GM18867 (cell line): Measurements from ENCODE around the gene TEX54.
A peak's percentile ranks its signal among the peaks of the same experiment; 100 is the strongest.
"Not testable (repeated sequence)": the region's sequence is repeated elsewhere in the genome, so short reads cannot be mapped to it uniquely, and the experiment has no call there.

Experiments used
- ATAC-seq: cut with Tn5 transposase; IDR thresholded peaks from one replicate; pipeline ENCODE4 v1.9.1; 2021; ENCODE audit warnings: mild to moderate bottlenecking, moderate library complexity; ENCODE audit not compliant: unreplicated experiment

Gene TEX54

DNA sequence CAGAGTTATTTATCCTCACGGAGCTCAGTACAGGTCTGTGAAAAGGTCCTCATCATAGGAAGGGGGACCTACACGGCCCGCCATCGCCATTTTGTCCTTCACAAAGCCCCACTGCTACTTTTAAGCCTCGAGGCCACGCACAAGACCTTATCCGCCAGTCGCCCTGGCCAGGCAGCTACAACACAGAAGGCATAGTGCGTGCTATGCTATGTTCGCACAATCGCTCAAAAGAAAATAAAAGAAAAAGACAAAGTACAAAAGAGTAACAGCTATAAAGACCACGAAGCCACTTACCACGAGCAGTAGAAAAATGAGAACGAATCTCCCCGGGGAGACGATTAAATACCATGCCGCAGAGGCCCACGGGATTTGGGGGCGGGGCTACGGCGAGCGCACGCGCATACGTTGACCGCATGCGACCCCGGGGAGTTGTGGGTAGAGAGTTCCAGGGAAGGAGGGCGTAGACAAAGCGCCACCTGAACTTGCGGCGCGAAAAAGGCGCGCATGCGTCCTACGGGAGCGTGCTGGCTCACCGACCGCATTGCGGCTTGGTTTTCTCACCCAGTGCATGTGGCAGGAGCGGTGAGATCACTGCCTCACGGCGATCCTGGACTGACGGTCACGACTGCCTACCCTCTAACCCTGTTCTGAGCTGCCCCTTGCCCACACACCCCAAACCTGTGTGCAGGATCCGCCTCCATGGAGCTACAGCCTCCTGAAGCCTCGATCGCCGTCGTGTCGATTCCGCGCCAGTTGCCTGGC is 23.1 kb upstream of the TEX54 start:
- ATAC-seq: peak; percentile 89

DNA sequence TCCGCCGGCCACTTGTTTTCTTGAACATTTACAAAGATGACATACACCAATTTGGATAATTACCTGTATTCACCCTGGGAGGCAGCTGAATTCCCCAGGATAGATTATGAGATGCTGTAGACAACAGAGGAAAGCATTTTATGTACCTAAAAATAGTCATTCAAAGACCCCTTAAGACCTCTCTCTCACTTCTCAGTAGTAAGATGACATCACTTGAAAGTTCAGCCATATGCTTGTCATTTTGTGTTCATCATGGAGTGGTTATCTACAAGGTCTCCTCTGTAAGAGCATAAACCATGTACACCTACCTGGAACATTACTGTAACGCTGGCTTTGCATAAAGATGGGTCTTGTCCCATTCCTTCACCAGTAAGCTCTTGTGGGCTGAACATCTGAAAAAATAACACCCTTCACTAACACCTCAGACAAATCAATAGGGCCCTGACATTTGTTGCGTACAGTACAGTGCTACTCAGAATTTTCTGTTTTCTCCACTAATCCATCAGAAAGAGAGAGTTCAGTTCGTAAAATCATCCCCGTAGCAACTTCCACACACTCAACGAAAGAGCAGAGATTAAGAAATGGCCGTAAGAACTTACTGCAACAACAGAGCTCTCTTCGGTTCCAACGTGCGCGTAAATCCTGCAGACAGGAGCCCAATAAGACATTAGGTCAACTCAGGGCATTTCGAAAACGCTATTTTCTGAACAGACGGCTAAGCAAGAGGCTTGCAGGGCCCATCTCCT is 22.4 kb upstream of the TEX54 start:
- ATAC-seq: no peak

DNA sequence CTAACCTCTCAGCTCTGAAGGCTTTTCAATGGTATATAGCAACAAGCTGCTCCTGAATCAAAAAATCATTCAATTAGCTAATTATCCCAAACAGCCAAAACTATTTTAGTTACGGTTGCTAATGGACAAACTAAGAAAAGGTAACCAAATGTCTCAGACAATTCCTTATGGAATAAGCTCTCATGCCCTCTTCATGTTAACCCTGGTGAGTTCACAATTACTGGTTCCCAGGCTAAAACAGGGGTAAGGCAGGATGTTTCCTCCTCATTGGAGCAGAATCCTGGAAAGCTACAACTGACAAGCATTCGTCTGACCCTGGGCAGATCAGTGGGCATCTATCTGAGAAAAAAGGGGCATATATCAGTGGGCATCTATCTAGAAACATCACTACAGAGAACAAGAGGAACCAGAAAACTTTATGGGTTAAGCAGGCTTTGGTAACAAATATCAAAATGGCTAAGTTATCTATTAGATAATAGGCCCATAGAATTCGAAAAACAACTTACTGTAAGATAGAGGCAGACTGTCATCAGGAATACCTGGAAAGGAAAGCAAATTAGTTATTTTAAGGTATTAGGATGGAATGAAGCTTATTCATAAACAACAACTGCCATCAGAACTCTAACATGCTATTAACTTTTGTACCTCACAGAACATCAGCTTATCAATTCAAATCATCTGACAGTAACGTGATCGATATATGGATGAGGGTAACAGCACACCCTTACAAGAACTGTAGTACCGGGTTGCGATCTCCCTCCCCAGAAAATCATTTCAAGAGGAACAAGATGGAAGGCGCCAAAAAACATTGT is 21.6 kb upstream of the TEX54 start:
- ATAC-seq: no peak

DNA sequence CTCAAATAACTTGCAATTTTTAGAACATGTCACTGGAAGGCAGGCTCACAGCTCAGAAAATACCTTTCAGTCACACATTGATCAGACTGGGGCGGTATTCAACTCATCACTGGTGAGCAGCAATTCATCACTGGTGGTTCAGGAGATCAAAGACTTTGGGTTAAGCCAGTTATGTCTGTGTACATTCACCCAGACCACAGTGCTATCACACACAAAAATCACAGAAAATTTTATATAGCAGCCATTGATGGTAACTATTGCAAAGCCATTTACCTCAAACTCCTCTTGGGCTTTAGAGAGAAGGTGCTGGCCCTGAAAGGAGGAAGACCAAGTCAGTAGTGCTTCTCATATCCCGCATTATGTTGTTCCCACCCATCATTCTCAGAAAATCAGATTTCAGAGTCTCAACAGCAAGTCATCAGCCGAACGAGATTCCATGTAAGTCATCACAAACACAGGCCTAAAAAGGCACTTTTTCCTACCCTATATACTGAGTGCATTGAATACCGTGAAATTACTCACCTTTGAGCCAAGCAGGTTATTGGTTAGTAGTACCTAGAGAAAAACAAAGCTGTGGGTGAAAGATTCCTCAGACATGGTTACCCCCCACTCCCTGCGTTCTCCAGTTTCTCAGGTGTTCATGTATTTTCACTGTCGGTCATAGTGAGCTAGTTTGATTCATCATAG is 20.8 kb upstream of the TEX54 start:
- ATAC-seq: no peak

DNA sequence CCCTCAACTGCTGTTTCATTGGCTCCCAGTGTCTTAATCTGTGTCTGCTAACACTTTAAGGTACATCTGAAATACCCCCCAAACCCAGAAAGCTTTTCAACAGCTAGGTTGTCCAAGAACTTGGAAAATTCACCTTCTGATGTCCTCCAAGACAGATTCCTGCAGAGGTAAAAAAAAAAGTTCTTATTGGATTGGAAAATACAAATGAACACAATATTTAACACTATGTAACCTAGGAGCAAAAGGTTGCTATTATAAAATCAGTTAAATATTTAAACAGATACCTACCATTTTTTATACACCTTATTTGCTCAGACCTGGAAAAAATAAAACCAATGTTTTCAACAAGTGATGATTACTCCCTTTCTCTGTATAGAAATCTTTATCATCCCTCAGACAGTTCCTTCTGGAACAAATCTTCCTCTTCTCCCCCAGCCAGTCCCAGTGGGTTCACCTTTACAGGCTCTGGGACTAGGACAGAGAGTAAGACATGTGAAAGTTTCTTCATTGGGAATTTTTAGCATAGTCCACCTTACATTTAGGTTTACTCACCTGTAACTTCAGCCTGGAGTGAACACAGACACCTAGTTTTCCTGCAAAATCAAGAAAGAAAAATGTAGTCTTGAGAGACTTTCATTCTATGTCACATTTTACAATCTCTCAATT is 20.0 kb upstream of the TEX54 start:
- no peak for ATAC-seq

DNA sequence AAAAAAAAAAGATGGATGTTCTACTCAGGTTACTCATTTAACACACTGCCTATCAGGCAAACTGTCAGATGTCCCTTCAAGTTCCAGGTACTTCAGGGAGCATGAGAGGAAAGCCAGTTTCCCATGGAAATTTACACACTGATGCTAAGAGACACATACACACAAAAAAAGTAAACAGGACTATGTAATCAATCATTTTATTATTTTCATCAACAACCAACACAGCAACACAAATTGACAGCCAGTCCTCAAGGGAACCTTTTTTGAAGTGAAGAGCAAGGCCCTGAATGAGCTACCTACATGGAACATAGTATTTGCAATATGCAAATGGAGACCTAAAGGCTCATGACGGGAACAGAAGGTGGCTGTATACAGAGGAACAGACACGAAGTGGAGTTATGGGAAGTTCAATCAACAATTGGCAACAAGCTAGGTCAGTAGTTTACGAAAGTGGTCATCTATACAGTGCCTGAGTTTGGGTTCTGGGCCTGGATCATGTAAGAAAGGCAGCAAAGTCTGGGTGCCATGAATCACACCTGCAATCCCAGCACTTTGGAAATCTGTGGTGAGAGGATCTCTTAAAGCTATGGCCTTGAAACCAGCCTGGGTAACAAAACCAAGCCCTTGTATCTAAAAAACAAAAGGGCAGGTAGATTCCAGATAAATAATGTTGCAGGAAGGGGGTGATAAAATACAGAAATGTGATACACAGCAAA is 19.3 kb upstream of the TEX54 start:
- ATAC-seq: no peak

DNA sequence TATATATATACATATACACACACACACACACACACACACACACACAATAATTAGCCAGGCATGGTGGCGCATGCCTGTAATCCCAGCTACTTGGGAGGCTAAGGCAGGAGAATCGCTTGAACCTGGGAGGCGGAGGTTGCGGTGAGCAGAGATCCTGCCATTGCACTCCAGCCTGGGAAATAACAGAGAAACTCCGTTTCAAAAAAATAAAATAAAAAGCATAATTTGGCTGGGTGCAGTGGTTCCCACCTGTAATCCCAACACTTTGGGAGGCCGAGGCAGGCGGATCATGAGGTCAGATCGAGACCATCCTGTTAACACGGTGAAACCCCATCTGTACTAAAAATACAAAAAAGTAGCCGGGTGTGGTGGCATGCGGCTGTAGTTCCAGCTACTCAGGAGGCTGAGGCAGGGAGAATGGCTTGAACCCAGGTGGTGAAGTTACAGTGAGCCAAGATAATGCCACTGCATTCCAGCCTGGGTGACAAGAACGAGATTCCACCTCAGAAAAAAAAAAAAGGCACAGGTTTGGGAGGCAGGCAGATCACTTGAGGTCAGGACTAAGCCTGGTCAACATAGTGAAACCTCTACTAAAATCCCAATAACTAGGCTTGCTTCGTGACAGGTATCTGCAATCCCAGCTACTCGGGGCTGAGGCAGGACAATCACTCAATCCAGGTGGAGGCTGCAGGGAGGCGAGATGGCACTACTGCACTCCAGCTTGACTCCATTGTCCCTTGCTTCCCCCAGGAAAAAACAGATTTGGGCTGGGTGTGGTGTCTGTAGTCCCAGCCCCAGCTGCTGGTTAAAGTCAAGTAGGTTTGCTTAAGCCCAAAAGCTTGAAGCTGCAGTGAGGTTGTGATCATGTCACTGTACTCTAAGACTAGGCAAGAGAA is 18.5 kb upstream of the TEX54 start:
- no peak for ATAC-seq

DNA sequence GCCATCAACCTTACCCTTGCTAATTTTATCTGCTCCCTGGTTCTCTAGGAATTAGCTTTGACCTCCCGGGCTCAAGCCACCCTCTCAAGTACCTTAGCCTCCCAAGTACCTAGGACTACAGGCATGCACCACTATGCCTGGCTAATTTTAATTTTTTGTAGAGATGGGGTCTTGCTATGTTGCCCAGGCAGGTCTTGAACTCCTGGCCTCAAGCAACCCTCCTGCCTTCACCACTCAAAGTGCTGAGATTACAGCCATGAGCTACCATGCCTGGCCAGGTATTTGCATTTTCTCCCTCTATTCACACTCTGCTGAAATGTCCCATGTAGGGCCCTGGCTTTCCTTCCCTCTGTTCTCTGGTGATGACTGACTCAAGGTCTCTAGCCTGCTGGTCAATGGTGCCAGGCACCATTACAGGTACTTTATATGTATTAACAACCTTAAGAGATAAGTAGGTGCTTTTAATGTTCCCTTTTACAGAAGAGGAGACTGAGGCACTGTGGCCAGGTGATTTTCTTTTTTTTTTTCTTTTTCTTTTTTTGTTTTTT is 15.2 kb upstream of the TEX54 start:
- no peak for ATAC-seq

DNA sequence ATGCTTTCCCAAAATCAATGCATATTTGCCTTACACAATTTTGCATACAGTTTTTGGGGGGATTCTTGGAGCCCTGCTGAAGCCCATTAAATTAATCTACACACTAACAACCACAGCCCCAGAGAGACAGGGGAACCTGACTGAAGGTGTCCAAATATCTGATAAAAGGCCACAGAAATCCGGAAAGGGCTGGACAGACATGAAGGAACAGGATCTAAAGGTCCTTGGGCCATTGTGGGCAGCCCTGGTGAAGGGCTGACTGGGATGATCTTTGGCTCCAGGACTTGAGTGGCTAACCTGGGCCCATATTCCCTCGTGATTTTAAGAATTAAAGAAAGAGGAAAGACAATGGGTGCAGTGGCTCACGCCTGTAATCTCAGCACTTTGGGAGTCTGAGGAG is 13.5 kb upstream of the TEX54 start:
- ATAC-seq: no peak

DNA sequence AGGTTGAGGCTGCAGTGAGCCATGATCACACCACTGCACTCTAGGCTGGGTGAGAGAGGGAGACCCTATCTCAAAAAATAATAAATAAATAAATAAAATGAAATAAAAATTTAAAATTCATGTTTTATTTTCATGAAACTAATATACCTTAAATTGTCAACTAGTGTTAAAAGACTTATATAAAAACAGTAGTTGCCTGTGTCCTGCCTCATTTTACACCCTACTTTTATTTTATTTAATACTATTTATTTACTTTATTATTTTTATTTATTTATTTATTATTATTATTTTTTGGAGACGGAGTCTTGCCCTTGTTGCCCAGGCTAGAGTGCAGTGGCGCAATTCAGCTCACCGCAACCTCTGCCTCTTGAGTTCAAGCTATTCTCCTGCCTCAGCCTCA is 11.5 kb upstream of the TEX54 start:
- ATAC-seq: no peak

DNA sequence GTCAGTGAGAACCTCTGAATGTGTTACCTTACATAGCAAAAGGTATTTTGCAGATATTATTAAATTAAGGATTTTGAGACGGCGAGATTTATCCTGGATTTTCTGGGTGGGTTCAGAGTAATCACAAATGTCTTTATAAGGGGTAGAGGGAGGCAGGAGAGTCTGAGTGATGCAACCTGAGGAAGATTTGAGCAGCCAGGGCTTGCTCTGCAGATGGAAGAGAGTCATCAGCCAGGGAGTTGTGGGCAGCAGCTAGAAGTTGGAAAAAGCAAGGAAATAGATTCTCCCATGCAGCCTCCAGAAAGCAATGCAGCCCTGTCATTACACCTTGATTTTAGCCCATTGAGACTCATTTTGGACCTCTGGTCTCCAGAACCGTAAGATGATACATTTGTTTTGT is 10.8 kb upstream of the TEX54 start:
- no peak for ATAC-seq

DNA sequence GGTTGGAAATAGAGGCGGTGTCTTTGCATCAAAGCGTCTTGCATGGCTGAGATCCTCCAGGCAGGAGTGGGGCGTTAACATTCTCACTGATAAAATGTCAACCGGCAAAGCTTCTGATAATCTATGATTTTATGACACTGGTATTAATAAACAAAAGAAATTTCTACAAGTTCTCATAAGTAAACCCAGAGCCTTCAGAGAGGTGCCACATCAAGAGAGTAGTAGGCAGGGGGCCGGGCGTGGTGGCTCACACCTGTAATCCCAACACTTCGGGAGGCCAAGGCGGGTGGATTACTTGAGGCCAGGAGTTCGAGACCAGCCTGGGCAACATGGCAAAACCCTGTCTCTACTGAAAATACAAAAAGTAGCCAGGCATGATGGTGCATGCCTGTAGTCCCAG is 10.2 kb upstream of the TEX54 start:
- not testable (repeated sequence) for ATAC-seq

DNA sequence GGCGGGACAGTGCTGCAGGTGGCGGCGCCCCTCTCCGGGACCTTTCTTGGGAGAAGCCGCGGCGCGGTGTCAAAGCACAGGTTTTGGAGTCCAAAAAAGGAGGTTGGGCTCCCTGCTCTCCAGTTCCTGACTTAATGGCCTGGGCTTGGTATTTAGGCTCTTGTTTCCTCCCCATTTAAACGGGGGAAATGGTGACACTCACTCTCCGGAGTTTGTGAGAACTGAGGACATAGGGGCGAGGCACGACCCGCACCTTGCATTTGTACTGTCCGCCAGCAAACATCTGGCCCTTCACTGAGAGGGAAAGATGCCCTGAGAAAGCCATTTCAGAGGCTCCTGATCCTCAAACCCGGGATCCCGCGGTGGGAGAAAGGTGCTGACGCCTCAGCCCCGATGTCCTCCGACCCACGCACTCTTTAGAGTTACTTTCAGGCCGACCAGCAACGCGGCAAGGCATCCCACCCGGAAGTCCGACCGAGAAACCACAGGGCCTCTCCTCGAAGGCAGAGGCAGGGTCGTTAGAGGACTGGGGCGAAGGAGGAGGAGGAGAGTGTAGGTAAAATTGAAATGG is 9.6 kb upstream of the TEX54 start:
- no peak for ATAC-seq

DNA sequence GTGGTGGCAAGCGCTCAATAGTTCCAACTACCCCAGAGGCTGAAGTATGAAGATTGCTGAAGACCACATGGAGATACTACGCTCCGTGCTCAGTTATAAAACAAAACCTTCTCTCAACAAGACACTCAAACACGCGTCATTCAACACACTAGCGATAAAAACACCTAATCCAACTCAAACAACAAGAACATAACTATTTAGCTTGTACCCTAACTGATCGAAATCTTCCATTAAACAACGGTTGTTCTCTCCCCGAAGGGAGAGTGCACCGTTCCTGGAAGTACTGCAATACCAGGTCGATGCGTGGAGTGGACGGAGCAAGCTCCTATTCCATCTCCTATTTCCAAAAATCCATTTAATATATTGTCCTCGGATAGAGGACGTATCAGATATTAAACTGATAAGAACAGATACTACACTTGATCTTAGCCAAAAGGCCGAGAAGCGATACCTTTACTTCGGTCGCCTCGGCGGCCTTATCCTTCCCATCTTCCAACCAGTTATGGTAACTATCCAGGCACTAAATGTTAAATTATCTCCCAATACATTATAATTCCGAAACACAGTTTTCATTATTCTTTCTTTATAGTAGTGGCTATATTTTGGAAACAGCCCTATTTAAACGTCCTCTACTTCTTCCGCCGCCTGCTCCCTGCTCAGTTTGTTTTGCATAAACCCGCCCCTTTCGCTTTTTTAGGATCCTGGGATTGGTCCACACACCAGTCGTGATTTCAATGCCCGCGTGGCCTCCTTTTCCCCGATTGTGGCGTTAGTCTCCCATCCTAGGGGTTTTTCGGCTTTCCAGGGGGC is 8.9 kb upstream of the TEX54 start:
- peak; percentile 58 for ATAC-seq

DNA sequence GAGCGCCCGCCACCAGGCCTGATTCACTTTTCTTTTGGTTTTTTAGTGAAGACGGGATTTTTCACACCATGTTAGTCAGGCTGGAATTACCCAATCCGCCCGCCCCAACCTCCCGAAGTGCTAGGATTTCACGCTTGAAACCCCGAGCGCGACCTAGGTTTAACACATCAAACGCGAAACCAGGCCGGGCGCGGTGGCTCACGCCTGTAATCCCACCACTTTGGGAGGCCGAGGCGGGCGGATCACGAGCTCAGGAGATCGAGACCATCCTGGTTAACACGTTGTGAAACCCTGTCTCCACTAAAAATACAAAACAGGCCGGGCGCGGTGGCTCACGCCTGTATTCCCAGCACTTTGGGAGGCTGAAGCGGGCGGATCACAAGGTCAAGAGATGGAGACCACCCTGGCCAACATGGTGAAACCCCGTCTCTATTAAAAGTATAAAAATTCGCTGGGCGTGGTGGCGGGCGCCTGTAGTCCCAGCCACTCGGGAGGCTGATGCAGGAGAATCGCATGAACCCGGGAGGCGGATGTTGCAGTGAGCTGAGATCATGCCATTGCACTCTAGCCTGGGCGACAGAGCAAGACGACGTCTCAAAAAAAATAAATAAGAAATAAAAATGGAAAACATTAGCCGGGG is 8.2 kb upstream of the TEX54 start:
- ATAC-seq: peak; percentile 14

DNA sequence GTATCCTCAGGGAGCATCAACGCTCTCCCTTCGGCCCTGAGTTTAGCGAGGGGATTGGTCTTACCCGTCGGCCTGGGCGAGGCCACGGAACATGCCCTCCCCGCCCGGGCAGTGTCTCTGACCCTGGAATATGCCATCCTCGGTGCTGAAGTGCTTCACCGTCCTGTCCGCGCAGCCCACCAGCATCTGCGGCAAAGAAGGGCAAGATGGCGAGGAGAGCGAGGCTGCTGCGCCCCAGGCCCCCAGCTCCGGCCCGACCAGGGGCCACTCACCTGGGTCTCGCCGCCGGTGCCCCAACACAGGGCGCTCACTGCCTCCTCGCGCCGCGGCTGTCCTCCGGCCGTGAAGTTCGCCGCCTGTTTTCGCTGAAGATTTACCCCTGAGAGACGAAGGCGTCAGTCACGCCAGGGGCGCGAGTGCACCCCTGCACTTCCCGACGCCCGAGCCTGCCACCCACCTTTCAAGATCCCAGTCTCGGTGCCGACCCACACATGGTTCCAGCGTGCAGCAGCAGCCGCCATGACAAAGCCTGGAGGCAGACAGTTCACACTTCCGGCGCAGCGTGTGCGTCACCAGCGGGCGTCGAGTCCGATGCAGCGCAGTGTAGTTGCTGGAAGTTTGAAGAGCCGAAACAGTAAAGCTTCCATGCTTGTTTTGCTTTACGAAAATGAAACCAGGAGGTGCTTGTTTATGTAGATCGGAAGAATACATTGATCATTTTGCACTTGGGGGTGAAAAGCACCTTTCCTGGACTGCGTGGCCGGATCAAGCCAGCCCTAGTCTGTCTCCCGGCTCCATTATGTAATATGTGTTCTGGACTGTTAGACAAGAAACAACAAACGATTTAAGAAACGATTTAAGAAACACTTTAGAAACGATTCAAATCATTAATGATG is 6.7 kb upstream of the TEX54 start, which contains the start of gene WDR74:
Gene WDR74 (minus strand): TSS at position 541 of the 896 bp plus-strand sequence. CDS start 20 bp downstream, at position 521.
- ATAC-seq: peak; percentile 53
